GM19468 (cell line): Measurements from ENCODE around the gene NKD2.
"Not testable (repeated sequence)": the region's sequence is repeated elsewhere in the genome, so short reads cannot be mapped to it uniquely, and the experiment has no call there.

Source experiments
- ATAC-seq: cut with Tn5 transposase; IDR thresholded peaks from one replicate; pipeline ENCODE4 v1.9.1; 2021; ENCODE audit warnings: mild to moderate bottlenecking, moderate library complexity, moderate number of reproducible peaks; ENCODE audit not compliant: unreplicated experiment; ENCODE audit errors: extremely low read depth

Gene NKD2

GRCh38 chr5:1080432-1080831 lies 71.8 kb downstream of the NKD2 start:
- ATAC-seq = no peak

GRCh38 chr5:1081519-1081918 lies 72.9 kb downstream of the NKD2 start:
- no peak for ATAC-seq

GRCh38 chr5:1083026-1083425 lies 74.4 kb downstream of the NKD2 start:
- ATAC-seq = not testable (repeated sequence)

- no peak for ATAC-seq
These were observed 75.4 kb downstream of the NKD2 start for GRCh38 chr5:1083823-1084605.

- no peak for ATAC-seq
These were observed 76.8 kb downstream of the NKD2 start for GRCh38 chr5:1085391-1085790.

GRCh38 chr5:1086137-1086536 lies 77.5 kb downstream of the NKD2 start:
- no peak for ATAC-seq

- no peak for ATAC-seq
These were observed 78.3 kb downstream of the NKD2 start for GRCh38 chr5:1086871-1087270.

GRCh38 chr5:1087428-1087827 lies 78.8 kb downstream of the NKD2 start:
- no peak for ATAC-seq

GRCh38 chr5:1088031-1088430 lies 79.4 kb downstream of the NKD2 start:
- no peak for ATAC-seq
